CD4-positive, alpha-beta T cell treated with Interleukin-15 for 4 hours (primary cell): ENCODE data around the gene CCDC102B.
"Not testable (repeated sequence)": the region's sequence is repeated elsewhere in the genome, so short reads cannot be mapped to it uniquely, and the experiment has no call there.

Experiments used
- DNase-seq: peaks from one replicate; pipeline ENCODE4 v3.0.0-alpha.2; 2020; ENCODE audit warnings: low spot score

Gene CCDC102B

DNA sequence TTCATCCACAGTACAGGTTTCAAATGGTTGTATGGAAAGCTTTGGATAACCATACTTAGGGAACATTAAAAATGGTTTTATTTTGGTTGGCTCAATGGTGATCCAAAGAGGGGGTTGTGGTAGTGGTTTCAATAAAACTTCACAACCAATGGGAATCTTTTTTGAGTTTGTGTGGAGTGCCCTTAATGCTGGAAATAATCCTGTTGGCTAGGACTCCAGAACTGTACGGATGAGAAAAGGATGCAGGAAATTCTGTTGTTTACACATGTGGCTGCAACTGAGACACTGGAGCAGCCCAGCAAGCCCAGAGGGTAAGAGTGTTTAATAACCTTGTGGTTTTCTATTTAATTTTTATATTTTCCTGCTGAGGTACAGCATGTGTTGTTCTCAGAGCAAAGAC is at the start of gene CCDC102B:
TSS of gene CCDC102B (plus strand) at position 210 of the 400 bp plus-strand sequence. CDS start 38,684 bp downstream, outside the sequence.
- DNase-seq: no peak

DNA sequence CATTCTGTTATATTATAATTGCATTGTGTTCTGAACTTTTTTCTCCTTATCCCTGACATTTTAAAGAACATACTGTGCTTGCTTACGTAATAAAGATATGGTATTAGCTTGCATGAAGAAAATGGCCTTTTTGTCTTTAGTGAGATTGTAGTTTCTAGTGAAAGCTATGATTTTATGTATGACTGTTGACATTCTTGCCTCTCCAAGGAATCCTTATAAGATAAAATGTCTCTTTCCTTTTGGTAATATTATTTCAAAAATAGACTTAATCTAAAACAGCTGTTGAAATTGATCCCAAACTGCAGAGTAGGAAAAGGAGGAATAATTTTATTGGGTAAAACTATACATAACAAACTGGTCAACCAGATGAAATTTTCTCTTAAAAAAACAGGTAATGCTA is 40.8 kb upstream of the CCDC102B start:
- DNase-seq: no peak

DNA sequence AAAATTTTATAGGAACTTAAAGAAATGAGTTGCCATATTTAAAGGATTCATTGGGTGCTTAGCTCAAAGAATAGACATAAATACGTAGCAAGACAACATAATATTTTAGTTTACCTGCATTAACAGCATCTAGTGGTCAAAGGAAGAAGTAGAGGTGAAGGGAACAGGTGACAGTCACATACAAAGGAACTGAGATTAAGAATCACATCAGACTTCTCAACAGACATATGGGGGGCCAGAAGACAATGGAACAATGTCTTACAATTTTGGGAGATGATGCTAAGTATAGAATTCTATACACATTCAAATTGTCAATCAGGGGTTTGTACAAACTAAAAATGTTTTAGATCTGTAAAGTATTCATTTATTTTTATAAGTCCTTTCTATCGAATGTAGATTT is 38.6 kb upstream of the CCDC102B start:
- DNase-seq: no peak

DNA sequence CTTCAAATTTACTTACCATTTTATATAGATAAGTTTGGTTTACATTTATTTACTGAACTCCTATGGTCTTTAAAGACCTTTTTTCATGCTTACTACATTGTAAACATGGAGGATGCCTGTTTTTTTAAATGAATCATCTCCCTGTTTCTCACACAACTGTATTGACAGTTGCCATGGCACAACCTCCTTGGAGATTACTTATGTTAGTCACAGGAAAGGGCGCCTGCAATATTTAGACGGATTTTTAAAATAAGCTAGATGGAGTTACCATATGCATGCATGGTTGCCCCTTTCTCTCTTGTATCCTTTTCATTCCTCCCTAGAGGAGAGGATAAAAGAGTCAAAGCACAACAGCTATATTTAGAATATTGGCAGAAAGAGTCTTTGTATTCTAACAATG is 34.8 kb upstream of the CCDC102B start:
- no peak for DNase-seq

DNA sequence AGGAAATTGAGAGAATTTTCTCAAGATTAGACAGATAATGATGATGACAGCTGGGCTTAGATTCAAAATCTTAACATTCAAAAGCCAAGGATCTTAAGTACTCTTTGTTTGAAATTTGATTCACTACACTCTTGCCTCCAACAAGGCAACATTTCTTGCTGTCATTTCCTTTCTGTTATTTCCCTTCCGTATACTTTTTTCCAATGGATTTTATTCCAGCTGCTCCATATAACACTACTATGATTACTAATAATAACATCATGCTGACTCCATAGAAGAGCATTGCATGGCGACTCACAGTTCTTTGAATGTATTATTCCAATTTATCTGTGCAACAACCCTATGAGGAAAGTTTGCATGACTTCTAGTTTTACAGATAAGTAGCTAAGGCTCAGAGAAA is 33.9 kb upstream of the CCDC102B start:
- DNase-seq: no peak

DNA sequence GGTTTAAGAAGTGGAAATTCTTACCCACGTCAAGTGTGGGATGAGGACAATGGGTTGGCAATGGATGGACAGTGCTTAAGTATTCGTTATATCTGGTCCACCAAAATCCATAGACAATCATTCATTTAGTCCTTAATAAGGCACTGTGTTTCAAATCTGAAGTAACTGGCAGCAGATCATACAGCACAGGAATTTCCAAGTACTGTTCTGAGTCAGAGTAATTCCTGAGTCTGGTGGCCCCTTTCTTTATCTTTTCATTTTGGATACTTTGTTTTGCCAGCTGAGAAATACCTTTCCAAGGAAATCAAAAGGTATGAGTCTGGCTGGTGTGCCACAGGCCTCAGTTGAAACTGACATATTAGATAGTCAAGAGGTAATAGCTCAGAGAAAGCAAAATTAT is 31.4 kb upstream of the CCDC102B start:
- no peak for DNase-seq

DNA sequence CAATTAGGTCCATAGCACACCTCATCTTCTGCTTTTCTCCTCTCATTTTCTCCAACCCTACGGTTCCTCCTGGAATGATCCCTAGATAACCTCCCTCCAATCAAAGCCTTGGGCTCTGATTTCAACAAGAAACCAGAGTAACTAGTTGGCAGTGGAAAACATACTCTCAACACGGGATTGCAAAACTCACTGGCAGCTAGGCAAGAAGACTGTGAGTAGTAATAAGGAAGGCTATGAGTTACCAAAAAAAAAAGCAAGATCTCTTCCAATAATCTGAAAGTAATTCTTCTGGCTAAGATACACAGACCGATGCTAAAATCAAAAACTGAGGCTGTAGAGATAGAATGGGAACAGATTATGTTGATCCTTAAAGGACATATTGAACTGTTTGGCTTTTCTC is 28.4 kb upstream of the CCDC102B start:
- no peak for DNase-seq

DNA sequence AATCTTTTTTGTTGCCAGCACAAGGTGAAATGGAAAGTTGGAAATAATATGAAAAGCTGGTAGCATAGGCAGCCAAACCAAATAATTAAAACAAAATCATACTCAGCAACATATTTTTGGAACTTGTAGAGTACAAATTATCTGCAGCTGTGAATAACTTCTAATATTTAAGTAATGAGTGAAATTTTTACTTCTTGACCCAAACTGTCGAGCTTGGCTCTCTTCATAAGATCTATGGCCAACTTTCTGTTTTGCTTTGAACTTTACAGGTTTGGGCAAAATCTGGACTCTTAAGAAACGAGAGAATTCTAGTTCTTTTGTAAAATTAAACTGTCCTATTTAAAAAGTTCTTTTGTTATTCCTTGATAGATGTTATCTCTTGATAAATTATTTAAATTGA is 25.6 kb upstream of the CCDC102B start:
- no peak for DNase-seq

DNA sequence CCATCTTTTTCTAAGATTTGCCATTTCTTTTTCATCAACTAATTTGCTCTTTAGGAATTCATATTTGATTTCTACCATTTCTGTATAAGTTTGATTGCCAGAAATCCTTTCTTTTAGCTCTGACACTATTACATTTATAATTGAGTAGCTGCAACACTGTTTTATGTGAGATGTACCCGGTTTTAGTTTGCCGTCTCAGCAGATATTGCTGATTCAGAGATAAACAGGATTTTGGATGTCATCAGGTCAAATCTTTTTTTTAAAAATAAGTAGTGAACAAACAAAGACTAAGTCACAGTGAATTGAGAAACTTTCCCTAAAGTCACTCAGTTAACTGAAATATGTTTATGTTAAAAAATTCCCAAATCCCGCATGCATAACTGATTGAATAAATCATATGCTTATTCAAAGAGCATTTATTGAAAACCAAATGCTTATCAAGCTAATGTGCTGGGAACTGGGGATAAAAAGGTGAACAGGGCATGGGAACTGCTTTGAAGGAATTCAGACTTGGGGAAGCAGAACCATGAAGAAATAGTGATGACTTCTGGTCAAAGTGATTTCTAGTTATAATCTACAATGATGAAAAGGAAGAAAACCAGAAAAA is 19.5 kb upstream of the CCDC102B start:
- no peak for DNase-seq

DNA sequence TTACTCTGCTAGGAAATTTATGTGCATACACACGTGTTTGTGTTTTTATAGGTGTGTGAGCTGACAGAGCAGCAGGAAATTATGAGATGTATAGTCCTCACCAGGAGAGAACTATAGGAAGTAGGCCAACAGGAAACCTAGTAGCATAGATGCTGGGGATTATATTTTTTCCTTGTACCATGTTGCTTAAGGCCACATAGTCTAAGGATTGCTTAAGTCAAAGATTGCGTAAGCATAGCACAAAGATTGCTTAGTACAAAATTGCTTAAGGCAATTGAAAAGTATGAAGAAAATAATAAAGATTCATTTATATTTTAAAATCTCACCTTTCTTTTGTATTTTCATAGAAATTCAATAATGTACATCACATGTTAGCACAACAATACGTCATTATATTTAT is 18.7 kb upstream of the CCDC102B start:
- no peak for DNase-seq

DNA sequence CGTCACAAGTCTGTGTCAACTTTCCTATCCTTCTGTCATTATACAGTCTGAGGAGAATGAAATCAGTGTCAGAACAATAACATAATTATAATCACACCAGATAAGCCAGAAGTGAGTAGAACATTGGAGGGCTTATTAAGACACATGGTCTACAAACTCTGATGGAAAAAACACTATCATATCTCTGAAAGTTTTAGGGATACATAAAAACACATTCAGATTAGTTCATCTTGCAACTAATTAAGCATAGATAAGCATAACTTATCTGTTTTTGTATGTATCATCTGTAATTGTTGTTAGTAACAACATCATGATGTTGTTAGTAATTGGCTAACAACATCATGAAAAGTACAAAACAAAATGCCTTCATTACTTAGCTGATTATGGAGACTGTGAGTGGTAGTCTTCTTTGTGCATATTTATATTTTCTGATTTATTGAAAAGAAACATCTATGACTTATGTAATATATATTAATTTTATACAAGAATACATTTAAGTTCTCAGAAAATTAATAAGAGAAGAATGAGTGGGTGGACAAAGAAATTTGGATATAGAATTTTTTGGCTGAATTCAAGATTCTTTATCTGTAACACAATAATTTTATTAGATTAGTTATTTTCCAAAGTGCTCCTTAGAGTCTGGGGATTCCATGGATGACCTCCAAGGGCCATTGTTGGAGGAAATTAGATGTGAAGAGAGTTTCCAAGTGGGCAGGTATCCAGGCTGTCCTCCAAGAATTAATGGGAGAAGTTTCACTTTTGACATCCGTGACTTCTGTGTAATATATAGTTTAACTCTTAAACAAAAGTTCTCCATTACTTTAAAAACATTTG is 16.9 kb upstream of the CCDC102B start:
- DNase-seq: no peak

DNA sequence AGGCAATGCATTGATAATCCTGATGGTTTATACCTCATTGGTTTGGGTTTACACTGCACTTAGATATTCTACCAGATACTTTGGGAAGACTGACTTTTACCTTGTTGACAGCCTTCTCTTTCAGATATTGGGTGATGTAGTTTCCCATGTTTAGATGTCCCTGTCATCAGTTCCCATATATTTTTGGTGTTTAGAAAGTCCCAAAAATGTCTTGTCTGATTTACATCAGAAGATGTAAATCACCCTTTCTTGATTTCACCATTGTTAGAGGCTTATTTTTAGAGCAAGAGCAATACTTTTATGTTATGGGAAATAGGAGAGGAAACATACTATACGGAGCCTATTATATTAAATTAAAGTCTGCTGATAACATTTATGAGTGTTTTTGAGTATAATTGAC is 14.4 kb upstream of the CCDC102B start:
- no peak for DNase-seq

DNA sequence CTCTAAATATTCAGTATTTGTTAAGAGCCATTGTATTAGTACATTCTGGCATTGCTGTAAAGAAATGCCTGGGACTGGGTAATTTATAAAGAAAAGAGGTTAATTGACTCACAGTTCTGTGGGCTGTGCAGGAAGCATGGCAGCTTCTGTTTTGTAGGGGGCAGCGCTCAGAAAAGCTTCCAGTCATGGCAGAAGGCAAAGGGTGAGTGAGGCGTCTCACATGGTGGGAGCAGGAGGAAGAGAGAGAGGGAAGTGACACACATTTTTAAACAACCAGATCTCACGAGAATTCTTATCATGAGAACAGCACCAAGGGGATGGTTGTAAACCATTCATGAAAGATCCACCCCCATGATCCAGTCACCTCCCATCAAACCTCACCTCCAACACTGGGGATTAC is 13.8 kb upstream of the CCDC102B start:
- DNase-seq: no peak

DNA sequence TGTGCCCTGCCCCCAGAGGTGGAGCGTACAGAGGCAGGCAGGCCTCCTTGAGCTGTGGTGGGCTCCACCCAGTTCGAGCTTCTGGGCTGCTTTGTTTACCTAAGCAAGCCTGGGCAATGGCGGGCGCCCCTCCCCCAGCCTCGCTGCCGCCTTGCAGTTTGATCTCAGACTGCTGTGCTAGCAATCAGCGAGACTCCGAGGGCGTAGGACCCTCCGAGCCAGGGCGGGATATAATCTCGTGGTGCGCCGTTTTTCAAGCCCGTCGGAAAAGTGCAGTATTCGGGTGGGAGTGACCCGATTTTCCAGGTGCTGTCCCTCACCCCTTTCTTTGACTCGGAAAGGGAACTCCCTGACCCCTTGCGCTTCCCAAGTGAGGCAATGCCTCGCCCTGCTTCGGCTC is 7.6 kb upstream of the CCDC102B start:
- DNase-seq: not testable (repeated sequence)

DNA sequence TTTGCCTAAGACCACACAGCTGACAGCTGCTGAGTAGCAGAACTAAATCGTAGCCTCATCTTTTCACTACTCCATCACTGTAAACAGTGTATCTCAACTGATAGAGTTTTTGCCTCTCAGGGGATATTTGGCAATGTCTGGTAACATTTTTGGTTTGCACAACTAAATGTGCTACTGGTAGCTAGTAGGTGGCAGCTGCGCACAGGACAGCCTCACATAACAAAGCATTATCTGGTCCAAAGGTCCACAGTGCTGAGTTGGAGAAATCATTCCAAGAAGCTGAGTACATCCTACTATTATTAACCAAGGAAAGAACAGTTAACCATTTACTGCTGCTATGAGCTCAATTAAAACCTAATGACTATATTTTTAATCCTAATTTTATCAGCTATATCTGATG is 6.1 kb upstream of the CCDC102B start:
- DNase-seq: no peak

DNA sequence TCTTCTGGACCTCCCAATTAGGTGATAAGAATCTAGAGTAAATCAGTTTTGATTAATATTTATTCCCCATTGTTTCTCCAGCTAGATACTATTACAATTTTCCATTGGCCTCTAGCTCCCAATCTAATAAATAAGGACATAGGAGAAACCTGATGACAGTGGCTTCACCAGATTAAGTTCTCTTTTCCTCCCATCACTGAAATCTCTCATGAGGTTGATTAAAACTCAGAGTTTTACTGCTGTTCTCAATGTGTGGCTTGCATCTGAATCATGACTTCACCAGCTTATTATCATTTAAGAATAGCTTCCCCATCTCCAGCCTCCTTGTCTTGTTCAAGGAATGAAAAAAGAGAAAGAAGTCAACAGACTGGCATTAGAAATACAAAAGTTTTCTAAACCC is 3.9 kb upstream of the CCDC102B start:
- DNase-seq: no peak

DNA sequence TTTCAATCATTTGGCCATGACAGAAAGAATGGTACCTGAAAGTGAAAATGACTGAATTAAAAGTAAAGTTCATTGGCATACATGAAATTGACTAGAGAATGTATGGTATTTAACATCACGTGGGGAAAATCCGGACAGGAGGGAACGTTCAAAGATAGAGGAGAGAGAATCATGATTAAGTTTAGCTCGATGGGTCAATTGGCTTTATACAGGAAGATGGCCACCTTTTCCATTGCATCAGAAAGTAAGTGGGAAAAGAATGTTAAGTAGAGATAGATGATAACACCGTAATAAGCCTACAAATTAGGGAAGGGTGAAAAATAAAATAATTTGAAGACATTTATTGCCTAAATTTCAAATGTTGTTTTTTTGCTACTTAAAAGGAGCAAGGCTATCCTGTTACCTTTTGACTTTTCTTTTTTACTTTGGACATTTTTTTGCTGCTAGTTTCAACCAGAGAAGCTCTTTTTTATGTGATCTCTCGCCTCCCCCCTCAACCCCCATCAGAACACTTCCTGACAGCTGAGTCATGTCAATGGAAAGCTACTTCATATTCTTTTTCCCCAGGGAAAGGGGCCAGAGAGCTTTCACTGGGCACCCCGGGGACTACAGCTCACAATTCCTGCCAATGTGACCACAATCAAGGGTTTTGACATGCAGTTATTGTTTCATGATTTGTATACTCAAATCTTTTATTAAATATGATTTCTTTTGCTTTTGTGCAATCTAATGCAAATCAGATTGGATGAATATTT is 767 bp upstream of the CCDC102B start:
- DNase-seq: no peak

DNA sequence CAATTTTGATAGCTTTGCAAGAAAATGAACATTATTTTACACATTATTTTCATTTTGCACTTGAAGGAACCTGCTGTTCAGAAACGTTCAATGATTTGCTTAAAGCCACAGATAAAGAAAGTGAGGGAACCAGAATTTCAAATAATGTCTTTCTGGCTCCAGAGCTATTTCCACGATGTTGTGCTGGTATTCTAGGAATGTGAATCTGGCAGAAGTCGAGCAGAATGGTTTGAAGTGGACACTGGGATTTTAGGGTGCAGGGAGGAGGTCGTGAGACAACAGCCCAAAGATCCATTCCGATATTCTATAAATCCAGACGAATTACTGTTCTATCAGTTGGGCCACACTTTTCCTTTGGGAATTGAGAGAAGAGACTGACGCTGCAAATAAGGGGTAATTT is 2.2 kb downstream of the CCDC102B start:
- DNase-seq: no peak

DNA sequence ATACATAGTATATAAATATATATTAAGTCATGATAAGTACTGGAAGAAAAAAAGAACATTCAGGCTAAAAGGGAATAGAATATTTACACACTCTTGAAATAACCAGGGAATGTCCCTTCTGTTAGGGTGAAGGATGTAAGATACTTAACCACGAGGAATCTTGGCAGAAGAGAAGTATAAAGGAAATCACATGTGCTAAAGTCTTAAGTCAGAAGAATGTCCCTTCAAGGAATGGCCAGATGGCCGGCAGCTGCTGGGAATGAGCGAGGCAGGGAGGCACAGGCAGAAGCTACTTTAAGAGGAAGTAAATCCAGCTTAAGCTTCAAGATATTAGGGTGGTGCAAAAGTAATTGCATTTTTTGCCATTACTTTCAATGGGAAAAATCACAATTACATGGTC is 5.5 kb downstream of the CCDC102B start:
- no peak for DNase-seq

DNA sequence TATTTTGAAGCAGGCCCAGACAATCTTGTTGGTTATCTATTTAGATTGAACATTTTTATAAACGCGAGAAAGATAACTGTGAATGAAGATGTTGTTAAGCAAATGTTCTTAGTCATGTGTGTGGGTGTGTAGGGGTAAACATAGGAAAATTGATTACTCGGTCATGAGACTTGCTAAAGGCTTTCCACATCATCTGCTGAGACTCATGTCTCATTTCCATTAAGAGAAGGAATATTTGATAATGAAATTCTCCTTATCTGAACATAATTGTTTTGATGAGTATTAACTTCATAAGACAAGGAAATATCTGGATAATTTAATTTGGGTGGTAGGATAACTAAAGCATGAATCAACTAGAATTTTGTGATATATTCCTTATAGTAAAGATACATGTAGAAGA is 19.7 kb downstream of the CCDC102B start:
- no peak for DNase-seq

DNA sequence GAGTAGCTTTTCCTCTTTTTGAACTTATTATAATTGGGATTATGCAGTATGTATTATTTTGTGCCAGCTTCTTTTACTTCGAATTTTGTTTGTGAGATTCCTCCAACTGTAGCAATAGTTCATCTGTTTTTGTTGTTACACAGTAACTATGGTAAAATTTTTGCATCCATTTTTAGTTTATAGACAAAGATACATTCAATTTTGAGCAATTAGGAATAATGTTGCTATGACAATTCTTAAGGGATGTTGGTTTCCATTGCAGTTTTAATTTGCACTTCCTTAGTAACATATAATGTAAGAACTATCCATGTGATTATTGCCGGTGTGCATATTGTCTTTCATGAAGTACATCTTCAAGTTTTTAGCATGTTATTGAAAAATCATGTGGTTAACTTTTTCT is 20.7 kb downstream of the CCDC102B start:
- no peak for DNase-seq

DNA sequence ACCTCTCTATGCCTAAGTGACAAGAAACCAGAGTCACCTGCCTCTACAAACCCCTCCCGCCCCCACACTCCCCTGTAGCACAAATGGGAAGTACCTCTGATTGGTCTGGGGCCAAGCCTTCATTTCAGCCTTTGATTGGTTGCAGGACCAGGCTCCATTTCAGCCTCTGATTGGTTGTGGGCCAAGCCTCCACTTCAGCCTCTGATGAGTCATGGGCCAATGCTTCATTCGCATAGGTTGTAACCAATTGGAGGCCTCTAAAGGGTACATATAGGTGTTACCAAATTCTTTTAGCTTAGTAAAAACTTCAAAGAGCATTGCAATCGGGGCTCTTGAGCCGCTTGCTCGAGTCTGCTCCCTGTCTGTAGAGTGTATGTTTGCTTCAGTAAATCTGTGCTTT is 25.0 kb downstream of the CCDC102B start:
- no peak for DNase-seq

DNA sequence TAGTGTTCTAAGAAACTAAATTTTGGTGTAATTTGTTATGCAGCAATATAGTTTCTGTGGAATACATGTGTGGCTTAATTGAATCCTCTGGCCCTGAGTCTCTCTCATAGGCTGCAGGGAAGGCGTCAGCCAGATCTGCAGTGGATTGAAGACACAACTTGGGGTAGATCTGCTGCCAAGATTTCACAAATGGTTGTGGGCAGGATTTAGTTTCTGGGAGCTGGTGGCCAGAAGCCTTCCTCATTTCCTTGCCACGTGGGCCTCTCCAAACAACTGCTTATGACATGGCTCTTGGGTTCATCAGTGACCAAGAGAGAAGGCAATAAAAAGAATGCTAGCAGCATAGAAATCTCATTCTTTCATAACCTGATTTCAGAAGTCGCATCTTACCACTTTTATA is 28.2 kb downstream of the CCDC102B start:
- DNase-seq: no peak
